ENCODE data around the gene FBXO47.
A peak's percentile ranks its signal among the peaks of the same experiment; 100 is the strongest.

DNA sequence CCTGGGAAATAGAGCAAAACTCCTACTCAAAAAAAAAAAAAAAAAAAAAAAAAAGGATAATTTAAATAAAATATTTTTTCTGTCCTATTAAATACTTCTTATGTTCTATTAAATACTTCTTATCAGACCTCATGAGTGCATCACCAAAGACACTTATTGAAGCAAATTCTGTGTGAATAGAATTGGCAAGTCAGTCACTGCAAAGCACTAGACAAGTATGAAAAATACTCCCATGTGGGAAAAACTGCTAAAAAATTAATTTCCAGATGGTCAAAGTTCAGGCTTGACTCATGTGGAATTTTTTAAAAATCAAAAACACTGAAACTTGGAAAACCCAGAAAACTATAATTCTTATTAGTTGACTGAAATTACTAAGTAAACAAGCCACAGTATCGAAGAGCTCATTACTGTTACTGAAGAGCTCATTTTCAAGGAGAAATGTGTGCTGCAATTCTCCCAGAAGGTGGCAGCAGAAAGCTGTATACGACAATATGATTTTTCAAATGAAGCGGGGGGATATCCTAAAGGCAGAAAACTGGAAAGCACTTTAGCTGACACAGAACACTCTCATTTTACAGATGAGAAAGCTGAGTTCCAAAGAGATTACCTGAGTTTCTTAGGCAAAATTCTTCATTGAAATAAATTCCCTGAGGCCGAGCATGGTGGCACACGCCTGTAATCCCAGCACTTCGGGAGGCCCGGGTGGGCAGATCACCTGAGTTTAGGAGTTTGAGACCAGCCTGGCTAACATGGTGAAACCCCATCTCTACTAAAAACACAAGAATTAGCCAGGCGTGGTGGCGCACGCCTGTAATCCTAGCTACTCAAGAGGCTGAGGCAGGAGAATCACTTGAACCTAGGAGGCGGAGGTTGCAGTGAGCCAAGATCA is 15.9 kb upstream of the FBXO47 start:
- TF ChIP-seq, protein P1, sequence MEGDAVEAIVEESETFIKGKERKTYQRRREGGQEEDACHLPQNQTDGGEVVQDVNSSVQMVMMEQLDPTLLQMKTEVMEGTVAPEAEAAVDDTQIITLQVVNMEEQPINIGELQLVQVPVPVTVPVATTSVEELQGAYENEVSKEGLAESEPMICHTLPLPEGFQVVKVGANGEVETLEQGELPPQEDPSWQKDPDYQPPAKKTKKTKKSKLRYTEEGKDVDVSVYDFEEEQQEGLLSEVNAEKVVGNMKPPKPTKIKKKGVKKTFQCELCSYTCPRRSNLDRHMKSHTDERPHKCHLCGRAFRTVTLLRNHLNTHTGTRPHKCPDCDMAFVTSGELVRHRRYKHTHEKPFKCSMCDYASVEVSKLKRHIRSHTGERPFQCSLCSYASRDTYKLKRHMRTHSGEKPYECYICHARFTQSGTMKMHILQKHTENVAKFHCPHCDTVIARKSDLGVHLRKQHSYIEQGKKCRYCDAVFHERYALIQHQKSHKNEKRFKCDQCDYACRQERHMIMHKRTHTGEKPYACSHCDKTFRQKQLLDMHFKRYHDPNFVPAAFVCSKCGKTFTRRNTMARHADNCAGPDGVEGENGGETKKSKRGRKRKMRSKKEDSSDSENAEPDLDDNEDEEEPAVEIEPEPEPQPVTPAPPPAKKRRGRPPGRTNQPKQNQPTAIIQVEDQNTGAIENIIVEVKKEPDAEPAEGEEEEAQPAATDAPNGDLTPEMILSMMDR (IDR thresholded peaks at IDR 0.05): peak; percentile 77 to 85 (median 84)
- no peak for TF ChIP-seq POLR2A (IDR thresholded peaks at IDR 0.05; ENCODE audit: low read depth)
- TF ChIP-seq POLR2AphosphoS5 (IDR thresholded peaks at IDR 0.05): no peak
- TF ChIP-seq EP300 (IDR thresholded peaks at IDR 0.05): no peak

Measured in esophagus muscularis mucosa (tissue), 4 donors.